Prostate gland (tissue), 2 donors: ENCODE data around the gene OSBPL8.

ENCODE experiments used
- CTCF ChIP-seq, 4 experiments: fragments of 200-600 bp in 2 of 4; fragments of 450-650 bp in 2 of 4; sonication (generic) in 2 of 4; IDR thresholded peaks; 1 replicate in 3 of 4; 2 replicates in 1 of 4; pipeline ENCODE4 v1.5.1; 2016 to 2019; ENCODE audit warnings: antibody characterized with exemption in 4 of 4, mild to moderate bottlenecking in 2 of 4, moderate library complexity in 2 of 4
- POLR2A ChIP-seq: fragments of 450-650 bp; IDR thresholded peaks from one replicate; pipeline ENCODE4 v1.6.1; 2016; ENCODE audit warnings: antibody characterized with exemption, mild to moderate bottlenecking
- POLR2AphosphoS5 ChIP-seq: sonication (generic); formaldehyde crosslinking; IDR thresholded peaks from one replicate; pipeline ENCODE4 v1.6.1; 2017; ENCODE audit warnings: antibody characterized with exemption

GRCh38 chr12:76595056-76595455, 35.5 kb upstream of the OSBPL8 start:
- TF ChIP-seq CTCF (IDR thresholded peaks at IDR 0.05), result no peak
- TF ChIP-seq POLR2AphosphoS5, result no peak
- TF ChIP-seq POLR2A, result no peak
